ENCODE results near the gene RPS5.
"Not testable (repeated sequence)": the region's sequence is repeated elsewhere in the genome, so short reads cannot be mapped to it uniquely, and the experiment has no call there.

The RPS5 gene

GRCh38 chr19:58407658-58408151 is 20.6 kb downstream of the RPS5 start:
- DNase-seq, result no peak

- peak; percentile 93 for DNase-seq
Measured at GRCh38 chr19:58408152-58409009, 21.3 kb downstream of the RPS5 start, which contains the start of gene ZNF584. TSS of gene ZNF584 (plus strand) at chr19:58408649. CDS start at chr19:58409148, 499 bp downstream.

- peak; percentile 53 for DNase-seq
Measured at GRCh38 chr19:58409010-58409790, 22.1 kb downstream of the RPS5 start.

- DNase-seq, result no peak
Measured at GRCh38 chr19:58416604-58417003, 29.5 kb downstream of the RPS5 start.

GRCh38 chr19:58417071-58417470 is 30.0 kb downstream of the RPS5 start:
- DNase-seq, result no peak

GRCh38 chr19:58428617-58429016 is 41.5 kb downstream of the RPS5 start:
- DNase-seq, result no peak

GRCh38 chr19:58429745-58430144 is 42.7 kb downstream of the RPS5 start:
- DNase-seq, result no peak

GRCh38 chr19:58434217-58434616 is 47.1 kb downstream of the RPS5 start:
- no peak for DNase-seq

GRCh38 chr19:58439576-58440554 is 52.8 kb downstream of the RPS5 start, which contains the start of gene ZNF132:
TSS of gene ZNF132 (minus strand) at chr19:58440153. CDS start at chr19:58439821, 332 bp downstream.
- DNase-seq, result peak; percentile 99

GRCh38 chr19:58440556-58440955 is 53.5 kb downstream of the RPS5 start:
- DNase-seq, result no peak

GRCh38 chr19:58442986-58443385 is 55.9 kb downstream of the RPS5 start:
- DNase-seq, result not testable (repeated sequence)

Data from EL (cell line).